Peyer's patch (tissue), 4 donors: ENCODE data around the gene SHC2. TPM values are rescaled to one million over a fixed set of nuclear protein-coding genes. Genes with fewer than 3 reads are reported as not detected.

ENCODE experiments used
- DNase-seq, 3 donors: peaks; one replicate each; pipeline ENCODE4 v3.0.0-alpha.2; 2017 to 2019
- H3K27ac ChIP-seq, 4 donors: fragments of 200-600 bp; sonication (generic); one replicate each; pipeline ENCODE4 v1.5.1; 2016 to 2019
- H3K27me3 ChIP-seq, 2 donors: fragments of 200-600 bp; sonication (generic); one replicate each; pipeline ENCODE4 v1.5.1; 2019
- H3K36me3 ChIP-seq, 3 donors: fragments of 200-600 bp; sonication (generic); one replicate each; pipeline ENCODE4 v1.5.1; 2016 to 2019
- H3K4me1 ChIP-seq, 4 donors: fragments of 200-600 bp; sonication (generic); one replicate each; pipeline ENCODE4 v1.5.1; 2016 to 2019
- H3K4me3 ChIP-seq, 4 donors: fragments of 200-600 bp; sonication (generic); 1 replicate in 3 of 4; 2 replicates in 1 of 4; pipeline ENCODE4 v1.5.1; 2016 to 2019; ENCODE audit warnings: mild to moderate bottlenecking in 1 of 4
- H3K9me3 ChIP-seq, 4 donors: fragments of 200-600 bp; sonication (generic); one replicate each; pipeline ENCODE4 v1.5.1; 2016 to 2019; ENCODE audit warnings: mild to moderate bottlenecking in 1 of 4
- CTCF ChIP-seq, 6 experiments: fragments of 450-650 bp in 4 of 6; fragments of 200-600 bp in 2 of 6; sonication (generic) in 1 of 6; IDR thresholded peaks; one replicate each; pipeline ENCODE4 v1.5.1; 2017 to 2019; ENCODE audit warnings: antibody characterized with exemption in 6 of 6, mild to moderate bottlenecking in 3 of 6, moderate library complexity in 1 of 6
- POLR2A ChIP-seq, 2 donors: fragments of 450-650 bp; IDR thresholded peaks; one replicate each; pipeline ENCODE4 v1.5.1; 2017; ENCODE audit warnings: antibody characterized with exemption in 2 of 2, mild to moderate bottlenecking in 2 of 2, moderate library complexity in 2 of 2
- small RNA-seq, 2 donors: library from RNA; depleted of rRNA; stranded (forward); fragments of <200 nt; gene quantifications; one replicate each; pipeline ENCODE3, GENCODE V24; 2016
- total RNA-seq, 4 donors: library from RNA; depleted of rRNA; stranded (reverse); fragments of >200 nt; gene quantifications; one replicate each; pipeline ENCODE4 v1.1.0, GENCODE V29; 2016

Gene SHC2
- total RNA-seq, 4 donors from 2014 or later: 9.5 to 33.0 (median 18.3) TPM

- Histone ChIP-seq H3K4me1 (no peaks in the 10 kb centered on the region), H3K27me3 (no peaks in the 10 kb centered on the region)
- DNase-seq: peak in 1 of 3 donors; percentile 23
These were observed 91.6 kb downstream of the SHC2 start for GRCh38 chr19:369256-369655.

GRCh38 chr19:368630-369024 is 92.2 kb downstream of the SHC2 start:
- no peak overlapping the region for H3K4me3 ChIP-seq
- TF ChIP-seq CTCF (IDR thresholded peaks at IDR 0.05) (no peak), POLR2A (IDR thresholded peaks at IDR 0.05) (no peak)
- no peaks in the 10 kb centered on the region for H3K9me3 ChIP-seq

More at GRCh38 chr19:369256-369655, 91.6 kb downstream of the SHC2 start:
- no peak overlapping the region for H3K4me3 ChIP-seq
- TF ChIP-seq POLR2A (IDR thresholded peaks at IDR 0.05) (no peak), CTCF (IDR thresholded peaks at IDR 0.05) (no peak)
- H3K9me3 ChIP-seq: no peaks in the 10 kb centered on the region
- H3K27ac ChIP-seq: no peak overlapping the region
- H3K36me3 ChIP-seq: no peaks in the 10 kb centered on the region

GRCh38 chr19:367963-368629 is 92.7 kb downstream of the SHC2 start:
- Histone ChIP-seq H3K4me1 (no peaks in the 10 kb centered on the region), H3K4me3 (no peak overlapping the region), H3K36me3 (no peaks in the 10 kb centered on the region), H3K27me3 (no peaks in the 10 kb centered on the region), H3K9me3 (no peaks in the 10 kb centered on the region), H3K27ac (no peak overlapping the region)
- TF ChIP-seq CTCF (IDR thresholded peaks at IDR 0.05): no peak
- no peak for TF ChIP-seq POLR2A (IDR thresholded peaks at IDR 0.05)
- peak in 2 of 3 donors; percentile 21 to 28 for DNase-seq

More at GRCh38 chr19:368630-369024, 92.2 kb downstream of the SHC2 start:
- peak in 2 of 3 donors; percentile 5 to 23 for DNase-seq
- Histone ChIP-seq H3K4me1 (no peaks in the 10 kb centered on the region), H3K36me3 (no peaks in the 10 kb centered on the region), H3K27me3 (no peaks in the 10 kb centered on the region), H3K27ac (no peak overlapping the region)

- no peak for TF ChIP-seq CTCF (IDR thresholded peaks at IDR 0.05)
- TF ChIP-seq POLR2A (IDR thresholded peaks at IDR 0.05): no peak
- H3K4me3 ChIP-seq: no peak overlapping the region
- no peaks in the 10 kb centered on the region for H3K27me3 ChIP-seq
- no peaks in the 10 kb centered on the region for H3K9me3 ChIP-seq
- no peaks in the 10 kb centered on the region for H3K4me1 ChIP-seq
- peak in 1 of 3 donors; percentile 25 for DNase-seq
- no peaks in the 10 kb centered on the region for H3K36me3 ChIP-seq
- no peak overlapping the region for H3K27ac ChIP-seq
These were observed 93.3 kb downstream of the SHC2 start for GRCh38 chr19:367561-367960.

GRCh38 chr19:366951-367350 is 93.9 kb downstream of the SHC2 start:
- peak in 2 of 3 donors; percentile 9 to 15 for DNase-seq
- no peaks in the 10 kb centered on the region for H3K9me3 ChIP-seq
- no peak overlapping the region for H3K4me3 ChIP-seq
- no peaks in the 10 kb centered on the region for H3K27me3 ChIP-seq
- H3K4me1 ChIP-seq: no peaks in the 10 kb centered on the region
- no peak for TF ChIP-seq POLR2A (IDR thresholded peaks at IDR 0.05)
- no peak for TF ChIP-seq CTCF (IDR thresholded peaks at IDR 0.05)
- H3K27ac ChIP-seq: no peak overlapping the region
- no peaks in the 10 kb centered on the region for H3K36me3 ChIP-seq

Small RNAs within 50 kb of the gene (small RNA-seq; reads per million reads assigned to genes)
- gene RNA5SP462: 0 reads per million in 2 donors

Other genes starting within 250 kb of the SHC2 start
- gene PLPP2, start 169.6 kb downstream of the SHC2 start, total RNA-seq: 100 to 1,000 TPM in 3 of 4 donors, 10 to 100 TPM in 1; 42.1 to 260 (median 188) TPM
- gene MIER2, start 116.2 kb downstream of the SHC2 start, total RNA-seq: 10 to 100 TPM in 3 of 4 donors, 1 to 10 TPM in 1; 6.0 to 27.3 (median 20.9) TPM
- gene C2CD4C, start 51.9 kb downstream of the SHC2 start, total RNA-seq: under 1 TPM in 2 of 4 donors, not detected in 2; 0.47 to 0.80 TPM
- gene MADCAM1, start 35.5 kb upstream of the SHC2 start, total RNA-seq: 10 to 100 TPM in 1 of 4 donors, 1 to 10 TPM in 3; 1.4 to 25.6 (median 5.1) TPM
- 10 to 100 TPM; 11.6 to 35.7 (median 24.2) TPM for gene TPGS1, start 46.5 kb upstream of the SHC2 start, total RNA-seq
- 10 to 100 TPM; 65.6 to 91.1 (median 75.2) TPM for gene CDC34, start 70.7 kb upstream of the SHC2 start, total RNA-seq
- 1 to 10 TPM in 2 of 4 donors, not detected in 2; 2.8 to 4.0 TPM for gene GZMM, start 83.0 kb upstream of the SHC2 start, total RNA-seq
- gene BSG, start 111.6 kb upstream of the SHC2 start, total RNA-seq: 100 to 1,000 TPM; 149 to 501 (median 469) TPM
- gene HCN2, start 128.8 kb upstream of the SHC2 start, total RNA-seq: not detected
- 100 to 1,000 TPM in 1 of 4 donors, 10 to 100 TPM in 3; 33.8 to 119 (median 70.5) TPM for gene POLRMT, start 172.5 kb upstream of the SHC2 start, total RNA-seq
- gene FGF22, start 178.8 kb upstream of the SHC2 start, total RNA-seq: not detected
- gene RNF126, start 202.2 kb upstream of the SHC2 start, total RNA-seq: 100 to 1,000 TPM in 3 of 4 donors, 10 to 100 TPM in 1; 83.3 to 119 (median 115) TPM
- 10 to 100 TPM; 13.8 to 94.9 (median 34.9) TPM for gene FSTL3, start 215.4 kb upstream of the SHC2 start, total RNA-seq
- not detected for gene PRSS57, start 234.4 kb upstream of the SHC2 start, total RNA-seq
- gene PALM, start 247.9 kb upstream of the SHC2 start, total RNA-seq: 10 to 100 TPM in 3 of 4 donors, 1 to 10 TPM in 1; 7.5 to 33.8 (median 21.6) TPM